Colonic mucosa (tissue), 4 donors: Measurements from ENCODE around the gene KLRF1. TPM values are rescaled to one million over a fixed set of nuclear protein-coding genes. Genes with fewer than 3 reads are reported as not detected.

ENCODE experiments used
- DNase-seq: peaks from one replicate; pipeline ENCODE4 v3.0.0-alpha.2; 2020
- H3K27ac ChIP-seq: fragments of 200-600 bp; one replicate; pipeline ENCODE4 v1.8.0; 2021
- H3K27me3 ChIP-seq: fragments of 200-600 bp; one replicate; pipeline ENCODE4 v1.8.0; 2021
- H3K36me3 ChIP-seq: fragments of 200-600 bp; one replicate; pipeline ENCODE4 v1.8.0; 2021
- H3K4me1 ChIP-seq: fragments of 200-600 bp; one replicate; pipeline ENCODE4 v1.8.0; 2021; ENCODE audit warnings: mild to moderate bottlenecking
- H3K4me3 ChIP-seq: fragments of 200-600 bp; one replicate; pipeline ENCODE4 v1.8.0; 2021
- H3K9ac ChIP-seq, 2 donors: one replicate each; pipeline ENCODE4 v1.7.0; 2013; ENCODE audit warnings: control low read depth in 2 of 2, low read depth in 2 of 2, low read length in 2 of 2
- H3K9me3 ChIP-seq: fragments of 200-600 bp; one replicate; pipeline ENCODE4 v1.8.0; 2021
- CTCF ChIP-seq: fragments of 200-600 bp; IDR thresholded peaks from one replicate; pipeline ENCODE4 v1.8.0; 2022; ENCODE audit warnings: antibody characterized with exemption, mild to moderate bottlenecking
- intact Hi-C: fragments of 100-400 bp; cut with DNase I; formaldehyde crosslinking; loops from one replicate; pipeline ENCODE4 v1.14.1; 2022
- total RNA-seq, 2 donors: library from RNA; stranded (reverse); fragmentation: NEBNext Ultra II Directional in 1 of 2; extraction: Animal tissue kit (Norgen Biotek cat#: 25700) in 1 of 2; gene quantifications; one replicate each; pipeline ENCODE4 v1.2.1, GENCODE V29; 2021
- donor health status: healthy.
- donor health status: DM: no; HTN: no; CAD: no.
- donor health status: DM: no; HTN: no; CAD: no.

KLRF1 gene
- total RNA-seq, 2 donors from 2014 or later = 0.40 to 0.61 TPM

- Histone ChIP-seq H3K4me1 (no peaks in the 10 kb centered on the region), H3K4me3 (peak overlapping the region; percentile 23), H3K27ac (peak overlapping the region; percentile 50), H3K36me3 (no peaks in the 10 kb centered on the region), H3K9ac (peak overlapping the region; percentile 41 to 64), H3K9me3 (no peaks in the 10 kb centered on the region), H3K27me3 (no peaks in the 10 kb centered on the region)
- no peak for TF ChIP-seq CTCF
- DNase-seq = no peak
- intact Hi-C loops = no loop called here
Measured at GRCh38 chr12:9866860-9867269, 39.6 kb downstream of the KLRF1 start.

- H3K36me3 ChIP-seq = no peaks in the 10 kb centered on the region
- no peak for DNase-seq
- TF ChIP-seq CTCF = no peak
- intact Hi-C loops = no loop called here
- H3K4me1 ChIP-seq = no peaks in the 10 kb centered on the region
- H3K9me3 ChIP-seq = no peaks in the 10 kb centered on the region
- H3K9ac ChIP-seq = no peak overlapping the region
- peak overlapping the region; percentile 50 for H3K27ac ChIP-seq
- H3K4me3 ChIP-seq = peak overlapping the region; percentile 23
- H3K27me3 ChIP-seq = no peaks in the 10 kb centered on the region
Measured at GRCh38 chr12:9867531-9867930, 40.2 kb downstream of the KLRF1 start.

GRCh38 chr12:9868311-9868801 lies 41.1 kb downstream of the KLRF1 start:
- no peak for TF ChIP-seq CTCF
- intact Hi-C loops = no loop called here
- Histone ChIP-seq H3K9me3 (no peaks in the 10 kb centered on the region), H3K27me3 (no peaks in the 10 kb centered on the region), H3K36me3 (no peaks in the 10 kb centered on the region), H3K27ac (peak overlapping the region; percentile 50), H3K4me3 (peak overlapping the region; percentile 23), H3K4me1 (no peaks in the 10 kb centered on the region), H3K9ac (peak overlapping the region; percentile 1 to 29)
- no peak for DNase-seq

GRCh38 chr12:9868951-9869306 lies 41.6 kb downstream of the KLRF1 start:
- no peak for TF ChIP-seq CTCF
- Histone ChIP-seq H3K27ac (peak overlapping the region; percentile 50), H3K9ac (peak overlapping the region in 1 of 2 donors; percentile 70), H3K4me3 (peak overlapping the region; percentile 23), H3K36me3 (no peaks in the 10 kb centered on the region), H3K9me3 (no peaks in the 10 kb centered on the region), H3K27me3 (no peaks in the 10 kb centered on the region), H3K4me1 (no peaks in the 10 kb centered on the region)
- no peak for DNase-seq
- intact Hi-C loops = no loop called here

- peak within 1 kb of the TSS; percentile 44 to 70 for H3K9ac ChIP-seq
- no peaks in the 10 kb centered on the region for H3K36me3 ChIP-seq
- H3K27ac ChIP-seq = peak within 1 kb of the TSS; percentile 50
- no peaks in the 10 kb centered on the region for H3K27me3 ChIP-seq
- no peaks in the 10 kb centered on the region for H3K4me1 ChIP-seq
- no peak for DNase-seq
- peak within 1 kb of the TSS; percentile 23 for H3K4me3 ChIP-seq
- intact Hi-C loops = no loop called here
- no peaks in the 10 kb centered on the region for H3K9me3 ChIP-seq
- no peak for TF ChIP-seq CTCF
Measured at GRCh38 chr12:9869307-9870161, 42.3 kb downstream of the KLRF1 start, which contains the start of gene CLEC2B. Gene CLEC2B, minus strand, starts transcription at chr12:9869354.
